Ishikawa (cell line): ENCODE results near the gene PSMB11.

Source experiments
- CEBPB ChIP-seq: IDR thresholded peaks from 2 replicates; pipeline ENCODE4 v1.6.1; 2012
- CREB1 ChIP-seq: IDR thresholded peaks from 2 replicates; pipeline ENCODE4 v1.6.1; 2012; ENCODE audit warnings: low read depth
- EGR1 ChIP-seq: IDR thresholded peaks from 2 replicates; pipeline ENCODE4 v1.6.1; 2012
- EP300 ChIP-seq: IDR thresholded peaks from 2 replicates; pipeline ENCODE4 v1.6.1; 2012; ENCODE audit warnings: borderline replicate concordance
- FOXM1 ChIP-seq: IDR thresholded peaks from 2 replicates; pipeline ENCODE4 v1.6.1; 2012; ENCODE audit warnings: low read depth, borderline replicate concordance
- MAX ChIP-seq: IDR thresholded peaks from 2 replicates; pipeline ENCODE4 v1.6.1; 2012
- NFIC ChIP-seq: IDR thresholded peaks from 2 replicates; pipeline ENCODE4 v1.6.1; 2012
- RAD21 ChIP-seq: IDR thresholded peaks from 2 replicates; pipeline ENCODE4 v1.6.1; 2012; ENCODE audit warnings: low read depth
- REST ChIP-seq: IDR thresholded peaks from 2 replicates; pipeline ENCODE4 v1.6.1; 2012; ENCODE audit warnings: low read depth, mild to moderate bottlenecking
- TAF1 ChIP-seq: IDR thresholded peaks from 2 replicates; pipeline ENCODE4 v1.6.1; 2012; ENCODE audit warnings: low read depth, mild to moderate bottlenecking
- TCF12 ChIP-seq: IDR thresholded peaks from 2 replicates; pipeline ENCODE4 v1.6.1; 2012; ENCODE audit warnings: low read depth
- TEAD4 ChIP-seq: IDR thresholded peaks from 2 replicates; pipeline ENCODE4 v1.6.1; 2012
- USF1 ChIP-seq: IDR thresholded peaks from 2 replicates; pipeline ENCODE4 v1.6.1; 2012
- YY1 ChIP-seq: IDR thresholded peaks from 2 replicates; pipeline ENCODE4 v1.6.1; 2012; ENCODE audit warnings: low read depth
- ZBTB7A ChIP-seq: IDR thresholded peaks from 2 replicates; pipeline ENCODE4 v1.6.1; 2012; ENCODE audit warnings: low read depth

The PSMB11 gene

DNA sequence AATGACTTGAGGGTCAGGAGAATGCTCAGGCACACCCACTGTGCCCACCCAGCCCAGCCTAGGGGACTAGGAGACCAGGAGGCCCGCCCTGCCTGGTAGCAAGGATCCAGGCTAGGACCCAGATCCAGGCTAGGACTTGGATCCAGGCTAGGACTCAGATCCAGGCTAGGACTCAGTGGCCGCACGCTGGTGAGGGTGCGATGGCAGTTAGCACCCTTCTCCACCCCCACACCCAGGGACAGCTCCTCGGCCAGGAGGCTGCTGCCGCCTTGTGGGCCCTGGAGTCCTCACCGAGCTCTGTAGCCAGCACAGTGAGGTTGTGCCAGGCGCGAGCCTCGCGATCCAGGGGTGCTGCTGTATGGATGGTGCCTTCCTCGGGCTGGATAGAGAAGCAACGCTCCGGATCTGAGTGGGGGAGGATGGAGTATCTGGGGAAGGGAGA, 10.2 kb downstream of the PSMB11 start:
- no peak for TF ChIP-seq USF1
- TF ChIP-seq FOXM1 = no peak
- no peak for TF ChIP-seq EP300
- no peak for TF ChIP-seq TAF1
- no peak for TF ChIP-seq CREB1
- no peak for TF ChIP-seq CEBPB

DNA sequence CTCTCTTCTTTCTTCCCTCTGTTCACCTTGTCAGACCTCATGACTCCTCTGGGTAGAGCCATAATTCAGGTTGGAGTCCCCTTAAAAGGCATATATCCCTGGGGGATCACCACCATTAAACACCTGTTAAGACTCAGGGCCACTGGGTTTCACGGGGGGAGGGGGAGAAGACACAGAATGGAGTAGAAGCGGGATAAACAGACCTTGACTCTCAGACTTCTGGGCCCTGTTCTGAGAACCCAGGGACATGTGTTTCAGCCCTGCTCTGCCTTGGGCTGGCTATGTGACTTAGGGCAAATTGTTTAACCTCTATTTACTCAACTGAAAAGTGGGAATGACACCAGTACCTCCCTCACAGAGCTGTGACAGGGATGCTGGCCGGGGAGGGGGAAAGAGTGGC, 10.7 kb downstream of the PSMB11 start:
- TF ChIP-seq ZBTB7A (no peak), FOXM1 (no peak), YY1 (no peak), EGR1 (no peak), TAF1 (no peak), USF1 (no peak), CREB1 (no peak), RAD21 (no peak)

- no peak for TF ChIP-seq CEBPB
- TF ChIP-seq USF1 = no peak
- TF ChIP-seq RAD21 = no peak
- no peak for TF ChIP-seq TCF12
- no peak for TF ChIP-seq MAX
- TF ChIP-seq CREB1 = no peak
These were observed 11.4 kb downstream of the PSMB11 start for GRCh38 chr14:23053426-23053825.

- TF ChIP-seq NFIC (no peak), TAF1 (no peak), RAD21 (peak; percentile 26; the same call in 1 of the 2 replicates), ZBTB7A (no peak)
These were observed 12.2 kb downstream of the PSMB11 start for GRCh38 chr14:23054000-23054811.

- TF ChIP-seq ZBTB7A = no peak
- no peak for TF ChIP-seq TEAD4
These were observed 13.1 kb downstream of the PSMB11 start for GRCh38 chr14:23055147-23055550.

- TF ChIP-seq ZBTB7A (0 out of 2 replicates have a peak, but pooled peaks have one; percentile 14), TEAD4 (no peak), CREB1 (no peak), YY1 (no peak), TCF12 (no peak), EP300 (no peak), EGR1 (no peak), TAF1 (no peak), NFIC (peak; percentile 50), MAX (peak; percentile 79), CEBPB (no peak), FOXM1 (no peak), RAD21 (no peak), USF1 (peak; percentile 80), REST (peak; percentile 48; the same call in 1 of the 2 replicates)
These were observed 13.7 kb downstream of the PSMB11 start for GRCh38 chr14:23055621-23056144.

DNA sequence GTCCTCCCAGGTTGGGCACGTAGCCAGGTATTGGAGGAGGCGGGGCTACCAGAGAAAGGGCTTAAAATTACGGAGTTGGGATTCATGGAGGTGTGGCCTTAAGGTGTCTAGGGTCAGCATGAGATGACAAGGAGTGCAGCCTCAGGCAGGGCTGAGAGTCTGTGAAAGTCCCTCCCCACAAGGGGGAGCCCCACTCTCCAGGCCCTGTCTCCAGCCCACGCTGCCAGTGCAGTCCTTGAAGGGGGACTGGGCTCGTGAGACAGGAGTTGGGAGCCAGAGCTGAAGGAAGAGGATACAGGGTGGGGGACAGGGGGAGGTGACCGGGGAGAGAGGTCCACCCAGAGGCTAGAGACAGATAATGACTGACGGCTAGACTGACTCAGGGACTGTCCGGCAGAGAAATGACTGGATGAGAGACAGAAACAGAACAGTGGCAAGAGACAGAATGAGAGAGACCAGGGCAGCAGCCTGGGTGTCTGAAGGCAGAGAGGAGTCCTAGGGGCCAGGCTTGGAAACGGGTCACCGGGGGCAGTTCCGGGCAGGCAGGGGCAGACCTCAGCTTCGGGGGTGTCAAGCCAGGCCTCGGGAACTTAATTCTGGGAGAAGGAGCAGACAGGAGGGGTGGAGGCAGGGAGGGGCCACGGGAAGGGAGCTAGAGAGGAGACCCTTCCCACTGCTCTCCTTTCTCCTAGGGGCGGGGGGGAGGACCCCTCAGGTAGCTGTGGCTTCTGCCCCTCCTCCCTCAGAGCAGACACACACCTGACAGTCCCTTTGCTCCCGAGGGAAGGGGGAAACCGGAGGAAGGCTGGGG, 14.3 kb downstream of the PSMB11 start:
- TF ChIP-seq NFIC (no peak), RAD21 (peak; percentile 37)
